H9 (cell line): ENCODE measurements around the gene HERC6. TPM values are rescaled to one million over a fixed set of nuclear protein-coding genes. Genes with fewer than 3 reads are reported as not detected.

ENCODE experiments used
- DNase-seq: peaks from one replicate; pipeline ENCODE4 v3.0.0-alpha.2; 2017
- H2AFZ ChIP-seq: one replicate; pipeline ENCODE4 v1.6.1; 2013; ENCODE audit warnings: mild to moderate bottlenecking, low read length, control low read depth, moderate library complexity
- H2AK5ac ChIP-seq: 2 replicates; pipeline ENCODE4 v1.6.1; 2013; ENCODE audit warnings: low read length, control low read depth, mixed read lengths; ENCODE audit not compliant: insufficient read length
- H2BK120ac ChIP-seq: one replicate; pipeline ENCODE4 v1.6.1; 2013; ENCODE audit warnings: low read depth, mild to moderate bottlenecking, low read length, control low read depth, inconsistent platforms; ENCODE audit not compliant: poor library complexity, severe bottlenecking
- H2BK12ac ChIP-seq: 2 replicates; pipeline ENCODE4 v1.6.1; 2013; ENCODE audit warnings: low read length, control low read depth, mixed read lengths, low read depth; ENCODE audit not compliant: insufficient read length
- H2BK15ac ChIP-seq: 2 replicates; pipeline ENCODE4 v1.6.1; 2013; ENCODE audit warnings: low read depth, low read length, control low read depth
- H2BK20ac ChIP-seq: one replicate; pipeline ENCODE4 v1.6.1; 2013; ENCODE audit warnings: low read depth, mild to moderate bottlenecking, low read length, control low read depth, inconsistent platforms; ENCODE audit not compliant: poor library complexity, severe bottlenecking
- H2BK5ac ChIP-seq: 2 replicates; pipeline ENCODE4 v1.6.1; 2013; ENCODE audit warnings: low read length, control low read depth, mixed read lengths; ENCODE audit not compliant: insufficient read length
- H3K14ac ChIP-seq: 2 replicates; pipeline ENCODE4 v1.6.1; 2013; ENCODE audit warnings: low read length, control low read depth; ENCODE audit not compliant: insufficient read depth
- H3K18ac ChIP-seq: 2 replicates; pipeline ENCODE4 v1.6.1; 2013; ENCODE audit warnings: low read depth, mild to moderate bottlenecking, mixed read lengths, low read length, control low read depth; ENCODE audit not compliant: insufficient read length
- H3K23ac ChIP-seq: 2 replicates; pipeline ENCODE4 v1.6.1; 2013; ENCODE audit warnings: low read length, control low read depth, mixed read lengths, low read depth; ENCODE audit not compliant: insufficient read length
- H3K23me2 ChIP-seq: 2 replicates; pipeline ENCODE4 v1.6.1; 2013; ENCODE audit warnings: low read depth, mild to moderate bottlenecking, mixed read lengths, low read length, control low read depth; ENCODE audit not compliant: insufficient read length, poor library complexity, severe bottlenecking
- H3K27ac ChIP-seq: 2 replicates; pipeline ENCODE4 v1.5.1; 2013; ENCODE audit warnings: low read length, control low read depth, mixed read lengths, low read depth; ENCODE audit not compliant: insufficient read length
- H3K27me3 ChIP-seq: 2 replicates; pipeline ENCODE4 v1.6.1; 2013; ENCODE audit warnings: low read length, control low read depth, inconsistent platforms; ENCODE audit not compliant: insufficient read depth
- H3K4ac ChIP-seq: 2 replicates; pipeline ENCODE4 v1.6.1; 2013; ENCODE audit warnings: low read depth, mild to moderate bottlenecking, control low read depth, inconsistent platforms, low read length, moderate library complexity
- H3K4me1 ChIP-seq: 2 replicates; pipeline ENCODE4 v1.6.1; 2013; ENCODE audit warnings: low read length, control low read depth, inconsistent platforms; ENCODE audit not compliant: insufficient read depth
- H3K4me2 ChIP-seq: 2 replicates; pipeline ENCODE4 v1.6.1; 2013; ENCODE audit warnings: low read length, control low read depth, mixed read lengths; ENCODE audit not compliant: insufficient read length, insufficient read depth
- H3K56ac ChIP-seq: 2 replicates; pipeline ENCODE4 v1.6.1; 2013; ENCODE audit warnings: low read depth, mild to moderate bottlenecking, mixed read lengths, low read length, control low read depth; ENCODE audit not compliant: insufficient read length
- H3K79me1 ChIP-seq: 2 replicates; pipeline ENCODE4 v1.6.1; 2013; ENCODE audit warnings: low read depth, mild to moderate bottlenecking, moderate library complexity, low read length, control low read depth, inconsistent platforms; ENCODE audit not compliant: insufficient read depth, poor library complexity, severe bottlenecking
- H3K79me2 ChIP-seq: 2 replicates; pipeline ENCODE4 v1.6.1; 2013; ENCODE audit warnings: low read length, control low read depth, inconsistent platforms; ENCODE audit not compliant: insufficient read depth
- H3K9ac ChIP-seq: 2 replicates; pipeline ENCODE4 v1.6.1; 2013; ENCODE audit warnings: low read length, control low read depth, mixed read lengths; ENCODE audit not compliant: insufficient read length; ENCODE audit errors: extremely low read depth
- H3K9me3 ChIP-seq: one replicate; pipeline ENCODE4 v1.6.1; 2013; ENCODE audit warnings: low read depth, low read length, inconsistent platforms; ENCODE audit not compliant: control insufficient read depth
- H3T11ph ChIP-seq: one replicate; pipeline ENCODE4 v1.6.1; 2013; ENCODE audit warnings: mild to moderate bottlenecking, low read length, control low read depth, inconsistent platforms
- H4K20me1 ChIP-seq: one replicate; pipeline ENCODE4 v1.6.1; 2013; ENCODE audit not compliant: control insufficient read depth, insufficient read length, insufficient read depth
- H4K5ac ChIP-seq: 2 replicates; pipeline ENCODE4 v1.6.1; 2013; ENCODE audit warnings: low read depth, mild to moderate bottlenecking, mixed read lengths, low read length, control low read depth; ENCODE audit not compliant: insufficient read length
- H4K8ac ChIP-seq: replicated peaks from 2 replicates; pipeline ENCODE4 v1.6.1; 2013; ENCODE audit warnings: low read length, control low read depth, mixed read lengths, low read depth; ENCODE audit not compliant: insufficient read length
- H4K91ac ChIP-seq: 2 replicates; pipeline ENCODE4 v1.6.1; 2013; ENCODE audit warnings: low read depth, mild to moderate bottlenecking, moderate library complexity, mixed read lengths, low read length, control low read depth; ENCODE audit not compliant: insufficient read length
- H3K27ac Mint-ChIP-seq, 3 experiments: 2 replicates in 2 of 3; 3 replicates in 1 of 3; pipeline ENCODE4 v1.8.0; 2020 to 2021; ENCODE audit warnings: mixed read lengths in 3 of 3, mild to moderate bottlenecking in 1 of 3, moderate library complexity in 1 of 3
- H3K27me3 Mint-ChIP-seq: 2 replicates; pipeline ENCODE4 v1.8.0; 2021; ENCODE audit warnings: low read depth, mild to moderate bottlenecking, moderate library complexity, mixed read lengths
- H3K36me3 Mint-ChIP-seq, 3 experiments: 2 replicates in 2 of 3; 3 replicates in 1 of 3; pipeline ENCODE4 v1.8.0; 2020 to 2021; ENCODE audit warnings: low read depth in 3 of 3, mixed read lengths in 3 of 3; ENCODE audit not compliant: insufficient read depth in 1 of 3
- H3K4me1 Mint-ChIP-seq, 2 experiments: 2 replicates each; pipeline ENCODE4 v1.8.0; 2020; ENCODE audit warnings: mixed read lengths in 2 of 2
- H3K4me3 Mint-ChIP-seq, 2 experiments: 2 replicates in 1 of 2; 3 replicates in 1 of 2; pipeline ENCODE4 v1.8.0; 2020 to 2021; ENCODE audit warnings: mild to moderate bottlenecking in 2 of 2, mixed read lengths in 2 of 2, moderate library complexity in 1 of 2
- H3K9me3 Mint-ChIP-seq, 2 experiments: 2 replicates in 1 of 2; 3 replicates in 1 of 2; pipeline ENCODE4 v1.8.0; 2020; ENCODE audit warnings: mild to moderate bottlenecking in 2 of 2, mixed read lengths in 2 of 2, moderate library complexity in 1 of 2
- CTCF ChIP-seq: fragments of 200-600 bp; sonication (generic); conservative IDR thresholded peaks from 3 replicates; pipeline ENCODE4 v1.8.0; 2021; ENCODE audit warnings: antibody characterized with exemption, mild to moderate bottlenecking
- WGBS: extraction: QIAGEN DNeasy Blood & Tissue Kit; methylation state at CpG from one replicate; pipeline ENCODE4 v1.1.7; 2013; ENCODE audit warnings: missing lambda C conversion rate, low lambda C conversion rate, mixed read lengths; ENCODE audit not compliant: insufficient read length; ENCODE audit errors: extremely low coverage; 5-methylcytosine and 5-hydroxymethylcytosine counted together
- total RNA-seq: library from RNA; stranded (reverse); gene quantifications from 2 replicates; pipeline ENCODE4 v1.2.1, GENCODE V29; 2021

The HERC6 gene
- total RNA-seq, 1 experiment from 2014 or later = 8.2 TPM

GRCh38 chr4:88352062-88352740, 26.5 kb upstream of the HERC6 start:
- no peak overlapping the region for H3K4me2 ChIP-seq
- H3K14ac ChIP-seq = no peak overlapping the region
- no peak overlapping the region for H4K91ac ChIP-seq
- no peak overlapping the region for H2BK15ac ChIP-seq
- H2BK5ac ChIP-seq = no peak overlapping the region
- Mint-ChIP-seq H3K36me3 (peaks cover 0 to 15% (median 5%) of the 10 kb centered on the region in 3 experiments; a peak in 4 of 7 replicates), H3K4me3 (no peak overlapping the region), H3K9me3 (peaks cover 21% of the 10 kb centered on the region in 2 experiments), H3K27me3 (no peaks in the 10 kb centered on the region; the same call in 1 of the 2 replicates), H3K27ac (no peak overlapping the region), H3K4me1 (peaks cover 10 to 13% of the 10 kb centered on the region in 2 experiments)
- H3K4me1 ChIP-seq = no peaks in the 10 kb centered on the region
- no peak for DNase-seq
- H2AFZ ChIP-seq = no peak overlapping the region
- no peak overlapping the region for H4K8ac ChIP-seq
- H3T11ph ChIP-seq = no peak overlapping the region
- no peak for TF ChIP-seq CTCF
- no peaks in the 10 kb centered on the region for H3K9me3 ChIP-seq
- no peak overlapping the region for H3K27ac ChIP-seq
- H3K27me3 ChIP-seq = no peaks in the 10 kb centered on the region
- WGBS = no CpG with 5 or more reads among the region's 3 CpGs
- H3K9ac ChIP-seq = no peak overlapping the region
- H2AK5ac ChIP-seq = no peak overlapping the region
- no peak overlapping the region for H3K4ac ChIP-seq
- no peak overlapping the region for H3K56ac ChIP-seq
- no peak overlapping the region for H2BK20ac ChIP-seq
- H4K5ac ChIP-seq = no peak overlapping the region
- H3K23me2 ChIP-seq = no peaks in the 10 kb centered on the region
- no peak overlapping the region for H2BK120ac ChIP-seq
- no peak overlapping the region for H3K18ac ChIP-seq
- H3K79me1 ChIP-seq = no peaks in the 10 kb centered on the region
- no peaks in the 10 kb centered on the region for H4K20me1 ChIP-seq
- H3K79me2 ChIP-seq = no peaks in the 10 kb centered on the region
- no peak overlapping the region for H3K23ac ChIP-seq
- no peak overlapping the region for H2BK12ac ChIP-seq
